Motor neuron (in vitro differentiated cells): ENCODE data around the gene BBIP1. TPM values are rescaled to one million over a fixed set of nuclear protein-coding genes. Genes with fewer than 3 reads are reported as not detected.

Experiments
- ATAC-seq, 8 experiments: fragments of 200-7000 bp; cut with Tn5 transposase; replicated peaks in 6 of 8; 2 replicates each; pipeline ENCODE4 v1.8.0; 2021; ENCODE audit warnings: mild to moderate bottlenecking in 8 of 8, moderate library complexity in 8 of 8
- H3K27ac ChIP-seq, 2 donors: fragments of 250-450 bp; sonication (Bioruptor Pico); 2 replicates each; pipeline ENCODE4 v1.9.0; 2021; ENCODE audit warnings: antibody characterized with exemption in 2 of 2, mild to moderate bottlenecking in 2 of 2, moderate library complexity in 1 of 2
- H3K4me1 ChIP-seq, 2 donors: fragments of 250-450 bp; sonication (Bioruptor Pico); replicated peaks in 1 of 2; 2 replicates each; pipeline ENCODE4 v1.6.1; 2021; ENCODE audit warnings: antibody characterized with exemption in 2 of 2, mild to moderate bottlenecking in 2 of 2, moderate library complexity in 1 of 2
- H3K4me3 ChIP-seq, 5 donors: fragments of 250-450 bp; sonication (Bioruptor Pico); 2 replicates each; pipeline ENCODE4 v1.9.0; 2021; ENCODE audit warnings: antibody characterized with exemption in 5 of 5, mild to moderate bottlenecking in 5 of 5, moderate library complexity in 4 of 5
- WGBS, 10 experiments: fragments of 450-650 bp; shearing (Covaris generic); methylation state at CpG; one replicate each; pipeline ENCODE4 v1.0.0; 2022; 5-methylcytosine and 5-hydroxymethylcytosine counted together
- in situ Hi-C, 9 experiments: fragments of 400-800 bp; cut with MboI; loops; one replicate each; pipeline ENCODE4 v1.15.0; 2021; ENCODE audit warnings: low sequenced_read_pairs in 9 of 9, low pct_unique_long_range_greater_than_20kb in 2 of 9; ENCODE audit not compliant: unreplicated experiment in 9 of 9
- total RNA-seq, 8 experiments: library from RNA; unstranded; fragments of 300-600 nt; gene quantifications; 2 replicates each; pipeline versions ENCODE4 v1.2.3 to v1.2.4, GENCODE V29; 2022

The BBIP1 gene
- total RNA-seq, 8 experiments from 2014 or later, result 29.8 to 51.9 (median 41.0) TPM

GRCh38 chr10:110852947-110853346 is 66.0 kb downstream of the BBIP1 start:
- ATAC-seq, result peak in 3 of 8 experiments; percentile 43 to 46 (median 44)
- WGBS, 10 experiments, result 64 to 96% (median 90%) methylated on average over 2 to 4 of the region's 4 CpGs; no CpG with 5 or more reads in 3 of the 10 experiments
- Histone ChIP-seq H3K27ac (no peak overlapping the region), H3K4me1 (peaks cover 2 to 3% of the 10 kb centered on the region in 2 donors), H3K4me3 (no peak overlapping the region)
- in situ Hi-C loops, result no loop called here

DNA sequence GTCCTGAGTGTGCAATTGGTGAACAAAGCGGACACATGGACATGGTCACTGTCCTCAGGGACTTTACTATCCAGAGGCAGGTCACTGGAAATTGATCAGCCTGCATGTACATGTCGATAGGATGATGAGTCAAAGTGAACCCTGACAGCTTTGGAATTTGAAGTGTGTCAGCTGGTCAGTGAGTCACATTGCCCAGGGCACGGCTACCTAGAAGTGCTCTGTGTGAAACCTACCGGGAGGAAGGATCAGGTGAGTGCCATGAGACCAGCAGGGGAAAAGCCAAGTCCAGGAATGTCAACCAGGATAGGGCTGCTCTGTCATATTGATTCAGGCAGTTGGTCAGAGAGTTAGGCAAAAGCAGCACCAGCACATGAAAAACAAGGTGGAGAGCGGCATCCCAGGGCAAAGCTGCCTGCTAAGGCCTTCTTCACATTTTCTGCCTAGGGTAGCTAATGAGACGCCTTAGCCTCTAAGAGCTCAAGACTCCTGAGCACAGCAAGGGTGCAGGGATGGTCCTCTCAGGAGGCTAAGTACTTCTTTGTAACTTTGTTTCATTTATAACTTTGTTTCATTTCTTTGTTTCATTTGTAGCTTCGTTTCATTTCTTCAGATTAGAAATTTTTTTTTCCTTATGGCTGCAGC is 66.6 kb downstream of the BBIP1 start:
- no peaks in the 10 kb centered on the region for H3K4me1 ChIP-seq
- 25 to 100% (median 63%) methylated on average over 1 to 7 of the region's 7 CpGs for WGBS, 10 experiments
- in situ Hi-C loops, result no loop called here
- no peak overlapping the region for H3K4me3 ChIP-seq
- no peak overlapping the region for H3K27ac ChIP-seq
- peak in 7 of 8 experiments; percentile 10 to 74 (median 42) for ATAC-seq

- WGBS, 10 experiments, result 6 to 95% (median 44%) methylated on average over 1 to 7 of the region's 8 CpGs
- no peaks in the 10 kb centered on the region for H3K4me1 ChIP-seq
- no peak overlapping the region for H3K27ac ChIP-seq
- peak in 3 of 8 experiments; percentile 47 to 70 (median 57) for ATAC-seq
- H3K4me3 ChIP-seq, result no peak overlapping the region
- in situ Hi-C loops, result no loop called here
These were observed 67.9 kb downstream of the BBIP1 start for GRCh38 chr10:110851020-110851612.

DNA sequence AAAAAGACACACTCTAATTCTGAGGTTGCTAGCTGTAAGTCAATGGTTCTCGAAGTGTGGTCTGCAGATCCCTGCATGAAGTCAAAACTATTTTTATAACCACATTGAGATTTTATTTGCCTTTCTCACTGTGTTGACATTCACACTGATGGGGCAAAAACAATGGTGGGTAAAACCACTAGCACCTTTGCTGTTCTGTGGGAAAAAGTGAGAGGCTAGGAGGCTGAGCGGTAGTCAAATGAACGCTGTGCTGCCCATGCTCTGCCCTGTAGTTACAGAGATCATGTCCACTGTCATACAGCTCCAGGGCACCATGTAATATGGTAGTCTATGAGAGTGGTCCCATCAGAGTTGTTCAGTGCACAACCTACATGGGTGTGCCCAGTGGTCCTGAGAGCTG is 68.9 kb downstream of the BBIP1 start:
- in situ Hi-C loops, result no loop called here
- ATAC-seq, result no peak
- Histone ChIP-seq H3K27ac (no peak overlapping the region), H3K4me1 (no peaks in the 10 kb centered on the region), H3K4me3 (no peak overlapping the region)
- WGBS, 10 experiments, result 80 to 100% (median 100%) methylated on average over 1 to 3 of the region's 3 CpGs; no CpG with 5 or more reads in 3 of the 10 experiments

Other genes with a start within 250 kb of the BBIP1 start
- 100 to 1,000 TPM in 1 of 8 experiments, 10 to 100 TPM in 7; 34.2 to 141 (median 55.0) TPM for gene PDCD4, start 47.3 kb downstream of the BBIP1 start, total RNA-seq
- gene SHOC2, start 424 bp upstream of the BBIP1 start, total RNA-seq, result 10 to 100 TPM; 41.7 to 77.8 (median 55.4) TPM
- 10 to 100 TPM in 1 of 8 experiments, 1 to 10 TPM in 7; 1.5 to 14.2 (median 3.1) TPM for gene ADRA2A, start 157.8 kb upstream of the BBIP1 start, total RNA-seq